A549 (cell line): ENCODE results near the gene PLEKHA6. TPM values are rescaled to one million over a fixed set of nuclear protein-coding genes. Genes with fewer than 3 reads are reported as not detected.

Source experiments
- ATAC-seq, 2 experiments: fragments of 200-7000 bp in 1 of 2; fragments of >200 bp in 1 of 2; cut with Nextera tagmentation in 1 of 2; cut with Tn5 transposase in 1 of 2; 3 replicates each; pipeline versions ENCODE4 v1.8.0 to v1.9.1; 2018 to 2020; ENCODE audit warnings: mild to moderate bottlenecking in 1 of 2, moderate library complexity in 1 of 2
- CTCF ChIA-PET: fragments of 300-600 bp; sonication (Branson Sonifier 250); formaldehyde crosslinking; extraction: SDS; loops from one replicate; lab custom pipeline; 2021; ENCODE audit warnings: antibody characterized with exemption, inconsistent platforms; lab: Yijun Ruan, JAX
- POLR2A ChIA-PET: fragments of 350-600 bp; formaldehyde crosslinking; extraction: SDS; loops from one replicate; lab custom pipeline; 2021; ENCODE audit warnings: antibody characterized with exemption, inconsistent platforms; lab: Yijun Ruan, JAX
- DNase-seq, 2 experiments: peaks; one replicate each; pipeline versions ENCODE4 v3.0.0 to v3.0.0-alpha.2; 2011 to 2016; ENCODE audit warnings: low read depth in 1 of 2, low spot score in 1 of 2
- FAIRE-seq: peaks from 2 replicates; lab custom pipeline; 2011; peaks lifted over from hg19 to GRCh38; lab: Jason Lieb, UNC
- H3K27ac ChIP-seq, 2 experiments: fragments of >200 bp; sonication (Bioruptor Twin); formaldehyde crosslinking; 3 replicates each; pipeline ENCODE4 v1.5.1; 2016 to 2017
- H3K4me1 ChIP-seq: fragments of >200 bp; sonication (Bioruptor Twin); formaldehyde crosslinking; 3 replicates; pipeline ENCODE4 v1.6.1; 2016
- H3K4me2 ChIP-seq: fragments of >200 bp; sonication (Bioruptor Twin); formaldehyde crosslinking; 3 replicates; pipeline ENCODE4 v1.6.1; 2016
- H3K4me3 ChIP-seq: fragments of >200 bp; sonication (Bioruptor Twin); formaldehyde crosslinking; 3 replicates; pipeline ENCODE4 v1.5.1; 2016
- H3K9me3 ChIP-seq: fragments of >200 bp; sonication (Bioruptor Twin); formaldehyde crosslinking; 3 replicates; pipeline ENCODE4 v1.6.1; 2016
- CBX2 ChIP-seq: fragments of 200-600 bp; sonication (generic); IDR thresholded peaks from 2 replicates; pipeline ENCODE4 v1.6.1; 2016; ENCODE audit warnings: low read depth, mild to moderate bottlenecking, borderline replicate concordance
- CBX8 ChIP-seq: fragments of 200-600 bp; sonication (generic); IDR thresholded peaks from 2 replicates; pipeline ENCODE4 v1.6.1; 2016
- FOSB ChIP-seq: fragments of 250-450 bp; sonication (Bioruptor Pico); IDR thresholded peaks from 2 replicates; pipeline ENCODE4 v1.5.0; 2020; ENCODE audit warnings: mild to moderate bottlenecking, moderate library complexity
- HDAC2 ChIP-seq: fragments of 200-600 bp; sonication (generic); IDR thresholded peaks from 2 replicates; pipeline ENCODE4 v1.6.1; 2016
- HEYL ChIP-seq: fragments of 250-450 bp; sonication (Bioruptor Pico); IDR thresholded peaks from 2 replicates; pipeline ENCODE4 v1.8.0; 2021; ENCODE audit warnings: mild to moderate bottlenecking, moderate library complexity
- HOXB13 ChIP-seq: fragments of 250-450 bp; sonication (Bioruptor Pico); IDR thresholded peaks from 2 replicates; pipeline ENCODE4 v1.5.0; 2020; ENCODE audit warnings: low read depth, mild to moderate bottlenecking, moderate library complexity
- JUN ChIP-seq, 2 experiments: fragments of >200 bp; sonication (Bioruptor Twin); formaldehyde crosslinking; IDR thresholded peaks; 2 replicates in 1 of 2; 3 replicates in 1 of 2; pipeline ENCODE4 v1.6.1; 2016 to 2017
- KDM5A ChIP-seq: fragments of 200-600 bp; sonication (generic); IDR thresholded peaks from 2 replicates; pipeline ENCODE4 v1.6.1; 2016; ENCODE audit warnings: antibody characterized with exemption, mild to moderate bottlenecking
- MAFK ChIP-seq: fragments of 450-650 bp; IDR thresholded peaks from 2 replicates; pipeline ENCODE4 v1.6.1; 2014; ENCODE audit not compliant: partially characterized antibody
- NPAS2 ChIP-seq: fragments of 250-450 bp; sonication (Bioruptor Pico); IDR thresholded peaks from 2 replicates; pipeline ENCODE4 v1.8.0; 2022; ENCODE audit warnings: mild to moderate bottlenecking, moderate library complexity, borderline replicate concordance
- PHF8 ChIP-seq: fragments of 200-600 bp; sonication (generic); IDR thresholded peaks from 2 replicates; pipeline ENCODE4 v1.6.1; 2016; ENCODE audit warnings: low read depth, mild to moderate bottlenecking, antibody characterized with exemption, moderate library complexity, borderline replicate concordance
- POLR2A ChIP-seq: IDR thresholded peaks from 2 replicates; pipeline ENCODE4 v1.6.1; 2012; ENCODE audit warnings: mild to moderate bottlenecking, low read length
- RARB ChIP-seq: fragments of 250-450 bp; sonication (Bioruptor Pico); IDR thresholded peaks from 2 replicates; pipeline ENCODE4 v1.8.0; 2021; ENCODE audit warnings: mild to moderate bottlenecking, moderate library complexity
- RNF2 ChIP-seq: fragments of 200-600 bp; sonication (generic); IDR thresholded peaks from 2 replicates; pipeline ENCODE4 v1.6.1; 2016; ENCODE audit warnings: low read depth, mild to moderate bottlenecking, antibody characterized with exemption, moderate library complexity, borderline replicate concordance
- SREBF2 ChIP-seq: fragments of 450-650 bp; IDR thresholded peaks from 2 replicates; pipeline ENCODE4 v1.6.1; 2014; ENCODE audit warnings: mild to moderate bottlenecking, moderate library complexity
- TFCP2L1 ChIP-seq: fragments of 250-450 bp; sonication (Bioruptor Pico); IDR thresholded peaks from 2 replicates; pipeline ENCODE4 v1.5.0; 2021; ENCODE audit warnings: mild to moderate bottlenecking
- WGBS: methylation state at CpG from one replicate; pipeline ENCODE4 v1.1.6; 2017; ENCODE audit errors: missing lambda C conversion rate; 5-methylcytosine and 5-hydroxymethylcytosine counted together
- polyA plus RNA-seq, 4 experiments: library from polyadenylated mRNA; depleted of rRNA in 3 of 4; stranded (reverse); fragments of >200 nt; fragmentation: RNase III in 1 of 4; extraction: RNeasy Plus Mini Kit Qiagen cat#74134 plus additional on column Dnase treatment in 1 of 4; gene quantifications; 2 replicates in 3 of 4; 3 replicates in 1 of 4; pipeline ENCODE4 v1.2.3, GENCODE V29; 2011 to 2017
- TF ChIP-seq, protein P1 (sequence below): fragments of 450-650 bp; IDR thresholded peaks from 2 replicates; pipeline ENCODE4 v1.6.1; 2014; ENCODE audit warnings: antibody characterized with exemption
- TF ChIP-seq, protein P2 (sequence below): IDR thresholded peaks from 2 replicates; pipeline ENCODE4 v1.6.1; 2012
- TF ChIP-seq, protein P3 (sequence below): fragments of 150-350 bp; IDR thresholded peaks from 2 replicates; pipeline ENCODE4 v1.6.1; 2014; ENCODE audit warnings: low read depth, mild to moderate bottlenecking, low read length
- TF ChIP-seq, protein P4 (sequence below): fragments of 250-450 bp; sonication (Bioruptor Pico); IDR thresholded peaks from 2 replicates; pipeline ENCODE4 v1.5.0; 2021; ENCODE audit warnings: mild to moderate bottlenecking, moderate library complexity, borderline replicate concordance
- TF ChIP-seq, protein P5 (sequence below): fragments of 250-450 bp; sonication (Bioruptor Pico); IDR thresholded peaks from 2 replicates; pipeline ENCODE4 v1.5.0; 2020; ENCODE audit warnings: low read depth, mild to moderate bottlenecking, moderate library complexity
- TF ChIP-seq, protein P6 (sequence below): fragments of >200 bp; sonication (Bioruptor Twin); formaldehyde crosslinking; IDR thresholded peaks from 2 replicates; pipeline ENCODE4 v1.6.1; 2016

Gene PLEKHA6
- polyA plus RNA-seq, 2 of the 4 experiments (the other 2 are of a cell fraction): 13.0 to 26.2 TPM

DNA sequence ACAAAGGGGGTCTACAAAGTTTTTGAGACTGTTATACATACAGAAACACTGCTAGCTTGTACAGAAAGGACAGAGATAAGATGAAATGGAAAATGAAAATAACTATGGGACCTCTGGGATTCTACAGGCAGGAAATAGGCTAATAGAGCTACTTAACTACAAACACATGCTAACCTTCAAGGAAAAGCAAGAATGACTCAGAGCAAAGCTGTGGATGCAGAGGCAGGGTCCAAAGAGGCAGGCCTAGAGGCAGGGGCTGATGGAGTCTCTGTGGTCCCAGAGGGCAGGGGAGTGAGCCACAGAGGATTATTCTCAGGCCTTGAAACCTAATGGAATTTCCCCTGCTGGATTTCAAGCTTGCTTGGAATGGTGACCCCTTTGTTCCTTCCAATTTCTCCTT is 127.2 kb downstream of the PLEKHA6 start:
- no peak for FAIRE-seq
- TF ChIP-seq, protein P1, sequence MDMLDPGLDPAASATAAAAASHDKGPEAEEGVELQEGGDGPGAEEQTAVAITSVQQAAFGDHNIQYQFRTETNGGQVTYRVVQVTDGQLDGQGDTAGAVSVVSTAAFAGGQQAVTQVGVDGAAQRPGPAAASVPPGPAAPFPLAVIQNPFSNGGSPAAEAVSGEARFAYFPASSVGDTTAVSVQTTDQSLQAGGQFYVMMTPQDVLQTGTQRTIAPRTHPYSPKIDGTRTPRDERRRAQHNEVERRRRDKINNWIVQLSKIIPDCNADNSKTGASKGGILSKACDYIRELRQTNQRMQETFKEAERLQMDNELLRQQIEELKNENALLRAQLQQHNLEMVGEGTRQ: no peak
- TF ChIP-seq HOXB13 (CRISPR knock-in tag) (no peak), NPAS2 (CRISPR knock-in tag) (no peak), PHF8 (no peak), HEYL (no peak), RARB (CRISPR knock-in tag) (no peak), CBX8 (no peak), SREBF2 (no peak), POLR2A (no peak), JUN (IDR thresholded peaks at IDR 0.05) (no peak), CBX2 (no peak)
- TF ChIP-seq, protein P2, sequence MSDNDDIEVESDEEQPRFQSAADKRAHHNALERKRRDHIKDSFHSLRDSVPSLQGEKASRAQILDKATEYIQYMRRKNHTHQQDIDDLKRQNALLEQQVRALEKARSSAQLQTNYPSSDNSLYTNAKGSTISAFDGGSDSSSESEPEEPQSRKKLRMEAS: no peak
- ATAC-seq: no peak
- H3K4me2 ChIP-seq: no peak overlapping the region
- ChIA-PET POLR2A (no interaction called here), CTCF (interaction anchor here (0.6 to 7.4 kb wide), 9 partner anchors 11 to 386 kb away, joined by 3 to 32 read pairs (median 5); partner anchors contain the start of gene PLEKHA6)
- no peak overlapping the region for H3K27ac ChIP-seq
- H3K4me1 ChIP-seq: no peaks in the 10 kb centered on the region
- DNase-seq: no peak
- no peak overlapping the region for H3K4me3 ChIP-seq
- H3K9me3 ChIP-seq: no peaks in the 10 kb centered on the region

DNA sequence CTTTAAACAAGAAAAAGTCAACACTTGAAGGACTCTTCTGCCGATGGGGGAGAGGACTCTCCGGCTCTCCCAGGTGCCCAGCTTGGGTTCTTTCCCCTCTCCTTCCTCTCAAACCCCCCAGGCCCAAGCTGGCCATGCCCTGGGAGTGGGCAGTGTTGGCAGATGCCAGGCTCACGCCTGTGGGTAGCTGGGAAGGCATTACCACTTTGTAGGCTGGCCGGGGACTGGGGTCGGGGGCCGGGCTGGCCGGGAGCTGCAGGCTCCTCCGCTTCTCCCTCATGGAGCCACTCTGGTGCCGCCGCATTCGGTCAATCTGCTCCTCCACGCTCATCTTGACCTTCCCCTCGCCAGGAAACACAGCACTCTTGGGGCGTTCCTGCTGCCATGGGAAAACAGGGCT is 129.5 kb downstream of the PLEKHA6 start:
- DNase-seq (no peak), ATAC-seq (no peak), FAIRE-seq (no peak)
- Histone ChIP-seq H3K4me1 (no peaks in the 10 kb centered on the region), H3K27ac (no peak overlapping the region), H3K4me2 (no peak overlapping the region), H3K9me3 (no peaks in the 10 kb centered on the region)
- CTCF ChIA-PET: interaction anchor here (1.1 to 7.4 kb wide), 8 partner anchors 16 to 134 kb away, joined by 3 to 32 read pairs (median 14); partner anchors contain the start of gene GOLT1A
- POLR2A ChIA-PET: no interaction called here
- WGBS: 93% methylated on average over 14 of the region's 14 CpGs
- TF ChIP-seq HDAC2 (no peak), HOXB13 (CRISPR knock-in tag) (no peak), HEYL (no peak), MAFK (no peak), TFCP2L1 (CRISPR knock-in tag) (no peak), FOSB (CRISPR knock-in tag) (no peak)
- TF ChIP-seq, all 56 proteins: peak for 0
- H3K4me3 ChIP-seq: no peak overlapping the region

DNA sequence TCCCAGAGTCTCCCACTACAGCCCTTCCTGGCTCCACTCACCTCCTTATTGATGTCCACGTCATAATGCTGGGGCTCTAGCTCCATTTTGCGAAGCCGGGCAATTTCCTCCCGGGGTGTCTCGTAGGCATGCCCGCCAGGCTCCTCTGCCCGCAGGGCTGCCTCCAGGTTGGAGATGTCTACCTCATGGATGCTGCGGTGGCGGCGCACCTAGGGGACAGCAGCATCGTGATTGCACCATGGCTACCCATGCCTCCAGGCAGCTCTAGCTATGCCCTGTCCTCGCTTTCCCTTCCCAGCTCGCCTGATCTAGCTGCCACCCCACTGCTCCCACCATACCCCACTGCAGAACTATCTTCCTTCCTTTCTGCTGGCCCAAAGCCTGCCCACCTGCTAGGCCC is 130.8 kb downstream of the PLEKHA6 start:
- 98% methylated on average over 13 of the region's 13 CpGs for WGBS
- no peaks in the 10 kb centered on the region for H3K4me1 ChIP-seq
- DNase-seq (no peak), ATAC-seq (no peak), FAIRE-seq (no peak)
- no peak overlapping the region for H3K4me3 ChIP-seq
- ChIA-PET CTCF (interaction anchor here (1.2 to 7.4 kb wide), 10 partner anchors 15 to 961 kb away, joined by 3 to 32 read pairs (median 7); partner anchors contain the start of gene GOLT1A), POLR2A (no interaction called here)
- H3K9me3 ChIP-seq: no peaks in the 10 kb centered on the region
- no peak overlapping the region for H3K27ac ChIP-seq
- TF ChIP-seq KDM5A (no peak), RNF2 (no peak), CBX2 (no peak)
- TF ChIP-seq, protein P3, sequence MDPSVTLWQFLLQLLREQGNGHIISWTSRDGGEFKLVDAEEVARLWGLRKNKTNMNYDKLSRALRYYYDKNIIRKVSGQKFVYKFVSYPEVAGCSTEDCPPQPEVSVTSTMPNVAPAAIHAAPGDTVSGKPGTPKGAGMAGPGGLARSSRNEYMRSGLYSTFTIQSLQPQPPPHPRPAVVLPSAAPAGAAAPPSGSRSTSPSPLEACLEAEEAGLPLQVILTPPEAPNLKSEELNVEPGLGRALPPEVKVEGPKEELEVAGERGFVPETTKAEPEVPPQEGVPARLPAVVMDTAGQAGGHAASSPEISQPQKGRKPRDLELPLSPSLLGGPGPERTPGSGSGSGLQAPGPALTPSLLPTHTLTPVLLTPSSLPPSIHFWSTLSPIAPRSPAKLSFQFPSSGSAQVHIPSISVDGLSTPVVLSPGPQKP: no peak
- TF ChIP-seq, protein P4, sequence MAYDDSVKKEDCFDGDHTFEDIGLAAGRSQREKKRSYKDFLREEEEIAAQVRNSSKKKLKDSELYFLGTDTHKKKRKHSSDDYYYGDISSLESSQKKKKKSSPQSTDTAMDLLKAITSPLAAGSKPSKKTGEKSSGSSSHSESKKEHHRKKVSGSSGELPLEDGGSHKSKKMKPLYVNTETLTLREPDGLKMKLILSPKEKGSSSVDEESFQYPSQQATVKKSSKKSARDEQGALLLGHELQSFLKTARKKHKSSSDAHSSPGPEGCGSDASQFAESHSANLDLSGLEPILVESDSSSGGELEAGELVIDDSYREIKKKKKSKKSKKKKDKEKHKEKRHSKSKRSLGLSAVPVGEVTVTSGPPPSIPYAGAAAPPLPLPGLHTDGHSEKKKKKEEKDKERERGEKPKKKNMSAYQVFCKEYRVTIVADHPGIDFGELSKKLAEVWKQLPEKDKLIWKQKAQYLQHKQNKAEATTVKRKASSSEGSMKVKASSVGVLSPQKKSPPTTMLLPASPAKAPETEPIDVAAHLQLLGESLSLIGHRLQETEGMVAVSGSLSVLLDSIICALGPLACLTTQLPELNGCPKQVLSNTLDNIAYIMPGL (CRISPR knock-in tag): no peak
- TF ChIP-seq, protein P5, sequence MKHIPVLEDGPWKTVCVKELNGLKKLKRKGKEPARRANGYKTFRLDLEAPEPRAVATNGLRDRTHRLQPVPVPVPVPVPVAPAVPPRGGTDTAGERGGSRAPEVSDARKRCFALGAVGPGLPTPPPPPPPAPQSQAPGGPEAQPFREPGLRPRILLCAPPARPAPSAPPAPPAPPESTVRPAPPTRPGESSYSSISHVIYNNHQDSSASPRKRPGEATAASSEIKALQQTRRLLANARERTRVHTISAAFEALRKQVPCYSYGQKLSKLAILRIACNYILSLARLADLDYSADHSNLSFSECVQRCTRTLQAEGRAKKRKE: no peak
- TF ChIP-seq, protein P6, sequence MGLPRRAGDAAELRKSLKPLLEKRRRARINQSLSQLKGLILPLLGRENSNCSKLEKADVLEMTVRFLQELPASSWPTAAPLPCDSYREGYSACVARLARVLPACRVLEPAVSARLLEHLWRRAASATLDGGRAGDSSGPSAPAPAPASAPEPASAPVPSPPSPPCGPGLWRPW: no peak
- TF ChIP-seq, protein P1: no peak
- H3K4me2 ChIP-seq: no peak overlapping the region
